Lower leg skin (tissue), 3 donors: ENCODE data around the gene KRT34.

Experiments
- CTCF ChIP-seq, 3 donors: fragments of 450-650 bp; IDR thresholded peaks; one replicate each; pipeline ENCODE4 v1.5.1; 2016; ENCODE audit warnings: antibody characterized with exemption in 3 of 3, mild to moderate bottlenecking in 3 of 3, moderate library complexity in 2 of 3
- POLR2A ChIP-seq, 2 donors: fragments of 450-650 bp; IDR thresholded peaks; one replicate each; pipeline ENCODE4 v1.6.1; 2016 to 2017; ENCODE audit warnings: antibody characterized with exemption in 2 of 2, mild to moderate bottlenecking in 1 of 2, moderate library complexity in 1 of 2

- TF ChIP-seq POLR2A (IDR thresholded peaks at IDR 0.05) (no peak), CTCF (IDR thresholded peaks at IDR 0.05) (no peak)
Observed at GRCh38 chr17:41415411-41415810, 33.3 kb upstream of the KRT34 start.
